Activated CD4-positive, alpha-beta memory T cell treated with anti-CD3 and anti-CD28 coated beads, Interleukin-2, amount 10 ng/mL, durations not matched to agents 7 days and 5 days (primary cell): Measurements from ENCODE around the gene HDAC1. TPM values are rescaled to one million over a fixed set of nuclear protein-coding genes. Genes with fewer than 3 reads are reported as not detected.

Experiments used
- CTCF ChIA-PET: fragments of 350-600 bp; sonication (Branson Sonifier 250); formaldehyde crosslinking; loops from one replicate; lab custom pipeline; 2021; ENCODE audit warnings: antibody characterized with exemption, inconsistent platforms; lab: Charles Lee
- POLR2A ChIA-PET: fragments of 350-600 bp; sonication (Branson Sonifier 250); formaldehyde crosslinking; loops from one replicate; lab custom pipeline; 2021; ENCODE audit warnings: antibody characterized with exemption; lab: Charles Lee
- DNase-seq: peaks from one replicate; pipeline ENCODE4 v3.0.0-alpha.2; 2020
- H3K27ac Mint-ChIP-seq: one replicate; pipeline ENCODE4 v1.8.0; 2021; ENCODE audit warnings: mild to moderate bottlenecking, mixed read lengths
- H3K27me3 Mint-ChIP-seq: one replicate; pipeline ENCODE4 v1.8.0; 2021; ENCODE audit warnings: mixed read lengths
- H3K36me3 Mint-ChIP-seq: one replicate; pipeline ENCODE4 v1.8.0; 2021; ENCODE audit warnings: low read depth, mixed read lengths
- H3K4me1 Mint-ChIP-seq: one replicate; pipeline ENCODE4 v1.8.0; 2021; ENCODE audit warnings: mixed read lengths
- H3K4me3 Mint-ChIP-seq: one replicate; pipeline ENCODE4 v1.8.0; 2021; ENCODE audit warnings: mild to moderate bottlenecking, mixed read lengths
- H3K9me3 Mint-ChIP-seq: one replicate; pipeline ENCODE4 v1.8.0; 2021; ENCODE audit warnings: mixed read lengths
- total RNA-seq, 2 experiments: library from RNA; stranded (reverse); gene quantifications; one replicate each; pipeline ENCODE4 v1.2.3, GENCODE V29; 2021

The HDAC1 gene
- total RNA-seq, 2 experiments from 2014 or later = 180 to 185 TPM

DNA sequence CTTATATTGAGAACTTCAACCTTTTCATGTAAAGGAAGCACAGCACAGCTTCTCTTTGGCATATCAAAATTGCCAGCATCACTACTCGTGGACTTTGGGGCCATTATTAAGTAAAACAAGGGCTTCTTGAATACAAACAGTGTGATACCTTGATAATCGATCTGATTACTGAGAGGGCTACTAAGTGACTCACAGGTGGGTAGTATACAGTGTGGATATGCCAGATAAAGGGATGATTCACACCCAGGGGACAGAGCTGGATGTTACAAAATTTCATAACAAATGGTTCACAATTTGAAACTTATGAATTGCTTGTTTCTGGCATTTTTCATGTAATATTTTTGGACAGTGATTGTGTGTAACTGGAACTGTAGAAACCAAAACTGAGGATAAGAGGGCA, 15.4 kb downstream of the HDAC1 start:
- DNase-seq = no peak
- Mint-ChIP-seq H3K36me3 (peaks cover 71% of the 10 kb centered on the region), H3K27me3 (no peaks in the 10 kb centered on the region), H3K4me1 (peaks cover 48% of the 10 kb centered on the region), H3K4me3 (no peak overlapping the region), H3K27ac (no peak overlapping the region), H3K9me3 (peaks cover 2% of the 10 kb centered on the region)
- CTCF ChIA-PET = interaction anchor here (1.1 kb wide), 1 partner anchor 16 kb away, joined by 3 read pairs; the partner anchor contains the start of gene HDAC1
- POLR2A ChIA-PET = interaction anchor here (1.0 to 1.2 kb wide), 2 partner anchors 16 to 27 kb away, joined by 3 to 4 read pairs; partner anchors contain the start of gene HDAC1

DNA sequence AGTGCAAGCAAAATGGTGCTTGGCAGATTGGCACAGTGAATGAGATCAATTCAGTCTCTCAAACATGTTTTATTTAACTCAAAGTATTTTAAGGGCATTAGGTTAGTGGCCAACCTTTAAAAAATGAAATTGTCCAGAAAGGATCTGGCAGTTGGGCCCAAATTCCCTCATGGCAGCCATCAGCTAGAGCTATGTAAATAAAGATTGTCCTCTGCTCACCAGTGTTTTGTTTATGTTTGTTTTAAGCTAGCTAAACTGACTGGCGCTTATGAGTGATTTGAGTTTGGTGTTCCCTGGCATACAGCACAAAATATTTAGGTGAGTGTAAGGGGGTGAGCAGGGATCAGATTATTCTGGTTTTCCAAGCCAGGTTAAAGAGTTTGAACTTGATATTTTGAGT, 18.1 kb downstream of the HDAC1 start:
- peaks cover 58% of the 10 kb centered on the region for H3K36me3 Mint-ChIP-seq
- H3K9me3 Mint-ChIP-seq = peaks cover 2% of the 10 kb centered on the region
- ChIA-PET CTCF (no interaction called here), POLR2A (no interaction called here)
- H3K4me3 Mint-ChIP-seq = no peak overlapping the region
- DNase-seq = no peak
- no peak overlapping the region for H3K27ac Mint-ChIP-seq
- H3K4me1 Mint-ChIP-seq = peaks cover 51% of the 10 kb centered on the region
- no peaks in the 10 kb centered on the region for H3K27me3 Mint-ChIP-seq

DNA sequence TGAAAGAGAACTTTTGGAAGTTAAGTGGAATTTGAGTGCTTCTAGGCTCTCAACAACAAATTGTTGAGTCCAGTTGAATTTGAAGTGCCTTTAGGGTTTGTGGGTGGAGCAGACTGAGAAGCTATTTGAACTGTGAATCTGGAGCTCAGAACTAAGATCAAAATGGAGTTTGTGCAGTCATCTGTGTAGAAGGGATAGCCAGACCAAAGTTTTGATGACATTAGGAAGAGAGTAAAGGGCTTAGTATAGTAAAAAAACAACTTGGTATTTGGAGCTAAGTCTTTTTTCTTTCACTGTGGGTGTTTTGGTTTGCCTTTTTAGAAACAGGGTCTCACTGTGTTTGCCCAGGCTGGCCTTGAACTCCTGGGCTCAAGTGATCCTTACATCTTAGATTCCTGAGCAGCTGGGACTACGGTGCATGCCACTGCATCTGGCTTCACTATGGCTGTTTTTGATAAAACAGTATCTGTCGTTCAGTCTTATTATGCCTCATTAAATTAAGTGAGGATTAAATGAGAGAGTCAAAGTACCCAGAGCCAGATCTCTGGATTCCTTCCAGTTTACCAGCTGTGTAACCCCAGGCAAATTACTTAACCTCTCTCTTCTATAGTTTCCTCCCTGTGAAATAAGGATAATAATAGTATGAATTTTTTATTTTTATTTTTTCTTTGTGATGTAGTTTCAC, 20.0 kb downstream of the HDAC1 start:
- peaks cover 49% of the 10 kb centered on the region for H3K36me3 Mint-ChIP-seq
- peaks cover 51% of the 10 kb centered on the region for H3K4me1 Mint-ChIP-seq
- ChIA-PET CTCF (interaction anchor here (0.7 to 1.2 kb wide), 2 partner anchors 10 to 96 kb away, joined by 3 to 6 read pairs; no protein-coding TSS in a partner anchor), POLR2A (interaction anchor here (1.0 to 1.8 kb wide), 3 partner anchors 10 to 24 kb away, joined by 5 read pairs; partner anchors contain the start of genes HDAC1 and MARCKSL1)
- no peaks in the 10 kb centered on the region for H3K9me3 Mint-ChIP-seq
- peak overlapping the region; percentile 33 for H3K27ac Mint-ChIP-seq
- no peaks in the 10 kb centered on the region for H3K27me3 Mint-ChIP-seq
- DNase-seq = no peak
- no peak overlapping the region for H3K4me3 Mint-ChIP-seq

DNA sequence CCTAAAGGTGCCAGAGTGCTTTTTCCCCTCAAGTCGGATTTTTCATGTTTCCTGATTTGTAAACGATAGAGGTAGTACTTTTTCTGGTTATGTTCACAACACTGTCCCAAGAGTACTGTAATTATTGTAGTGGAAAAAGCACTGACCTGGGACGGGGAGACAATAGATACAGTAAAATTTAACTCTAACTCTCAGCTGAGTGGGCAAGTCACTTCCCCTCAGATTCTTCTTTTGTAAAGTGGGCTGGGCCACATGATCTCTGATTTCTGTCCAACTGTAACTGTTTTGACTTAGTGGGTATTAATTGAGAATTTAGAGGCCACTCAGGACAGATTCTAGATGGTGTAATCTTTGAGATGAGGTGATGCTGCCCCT, 25.0 kb downstream of the HDAC1 start:
- no peak for DNase-seq
- Mint-ChIP-seq H3K27me3 (no peaks in the 10 kb centered on the region), H3K4me3 (no peak overlapping the region), H3K4me1 (peaks cover 43% of the 10 kb centered on the region), H3K27ac (peak overlapping the region; percentile 58), H3K9me3 (no peaks in the 10 kb centered on the region), H3K36me3 (peaks cover 42% of the 10 kb centered on the region)
- CTCF ChIA-PET = interaction anchor here (1.1 to 1.2 kb wide), 2 partner anchors 25 to 61 kb away, joined by 4 to 5 read pairs; partner anchors contain the start of gene HDAC1
- POLR2A ChIA-PET = no interaction called here

- no peak for DNase-seq
- Mint-ChIP-seq H3K4me3 (no peak overlapping the region), H3K9me3 (no peaks in the 10 kb centered on the region), H3K4me1 (peaks cover 54% of the 10 kb centered on the region), H3K36me3 (peaks cover 53% of the 10 kb centered on the region), H3K27ac (no peak overlapping the region), H3K27me3 (no peaks in the 10 kb centered on the region)
- POLR2A ChIA-PET = interaction anchor here (0.6 kb wide), 1 partner anchor 79 kb away, joined by 3 read pairs; no protein-coding TSS in a partner anchor
- CTCF ChIA-PET = interaction anchor here (1.2 to 1.4 kb wide), 2 partner anchors 63 to 102 kb away, joined by 3 to 5 read pairs; no protein-coding TSS in a partner anchor
These were observed 26.4 kb downstream of the HDAC1 start for GRCh38 chr1:32318127-32318869.

GRCh38 chr1:32321712-32322291, 29.9 kb downstream of the HDAC1 start:
- H3K4me3 Mint-ChIP-seq = peak overlapping the region; percentile 57
- peaks cover 58% of the 10 kb centered on the region for H3K4me1 Mint-ChIP-seq
- no peaks in the 10 kb centered on the region for H3K9me3 Mint-ChIP-seq
- H3K27me3 Mint-ChIP-seq = no peaks in the 10 kb centered on the region
- POLR2A ChIA-PET = interaction anchor here (0.6 to 6.0 kb wide), 26 partner anchors 9 to 142 kb away, joined by 3 to 60 read pairs (median 4); partner anchors contain the start of genes BSDC1, HDAC1, IQCC and LCK
- CTCF ChIA-PET = interaction anchor here (0.6 to 3.3 kb wide), 17 partner anchors 9 to 260 kb away, joined by 3 to 20 read pairs (median 4); partner anchors contain the start of genes HDAC1 and MARCKSL1
- H3K36me3 Mint-ChIP-seq = peaks cover 58% of the 10 kb centered on the region
- H3K27ac Mint-ChIP-seq = peak overlapping the region; percentile 91
- peak; percentile 53 for DNase-seq

DNA sequence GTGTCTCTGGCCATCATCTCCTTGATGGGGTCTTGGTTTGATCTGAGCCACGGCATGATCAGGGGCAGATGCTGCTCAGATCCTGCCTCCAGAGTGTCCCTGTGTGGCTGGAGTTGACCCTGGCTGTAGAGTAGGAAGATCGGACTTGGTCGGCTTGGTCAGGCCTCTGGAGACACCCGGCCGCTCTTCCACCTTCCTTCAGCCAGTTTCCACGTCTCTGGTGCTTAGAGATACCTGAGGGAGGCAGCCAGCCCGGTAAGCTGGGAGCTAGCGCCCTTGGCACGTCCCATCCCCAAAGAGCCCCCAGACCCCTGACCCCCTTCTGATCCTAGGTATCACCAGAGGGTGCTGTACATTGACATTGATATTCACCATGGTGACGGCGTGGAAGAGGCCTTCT, 35.3 kb downstream of the HDAC1 start:
- H3K27ac Mint-ChIP-seq = no peak overlapping the region
- no peaks in the 10 kb centered on the region for H3K9me3 Mint-ChIP-seq
- CTCF ChIA-PET = no interaction called here
- POLR2A ChIA-PET = no interaction called here
- peaks cover 29% of the 10 kb centered on the region for H3K4me1 Mint-ChIP-seq
- no peak overlapping the region for H3K4me3 Mint-ChIP-seq
- no peaks in the 10 kb centered on the region for H3K27me3 Mint-ChIP-seq
- H3K36me3 Mint-ChIP-seq = peaks cover 82% of the 10 kb centered on the region
- DNase-seq = no peak

GRCh38 chr1:32329931-32330466, 38.1 kb downstream of the HDAC1 start:
- no peak for DNase-seq
- peaks cover 88% of the 10 kb centered on the region for H3K36me3 Mint-ChIP-seq
- ChIA-PET CTCF (no interaction called here), POLR2A (interaction anchor here (1.1 to 1.6 kb wide), 2 partner anchors 8 to 38 kb away, joined by 3 to 5 read pairs; partner anchors contain the start of gene HDAC1)
- H3K27me3 Mint-ChIP-seq = peaks cover 4% of the 10 kb centered on the region
- no peak overlapping the region for H3K4me3 Mint-ChIP-seq
- peaks cover 21% of the 10 kb centered on the region for H3K4me1 Mint-ChIP-seq
- H3K9me3 Mint-ChIP-seq = no peaks in the 10 kb centered on the region
- H3K27ac Mint-ChIP-seq = peak overlapping the region; percentile 29

DNA sequence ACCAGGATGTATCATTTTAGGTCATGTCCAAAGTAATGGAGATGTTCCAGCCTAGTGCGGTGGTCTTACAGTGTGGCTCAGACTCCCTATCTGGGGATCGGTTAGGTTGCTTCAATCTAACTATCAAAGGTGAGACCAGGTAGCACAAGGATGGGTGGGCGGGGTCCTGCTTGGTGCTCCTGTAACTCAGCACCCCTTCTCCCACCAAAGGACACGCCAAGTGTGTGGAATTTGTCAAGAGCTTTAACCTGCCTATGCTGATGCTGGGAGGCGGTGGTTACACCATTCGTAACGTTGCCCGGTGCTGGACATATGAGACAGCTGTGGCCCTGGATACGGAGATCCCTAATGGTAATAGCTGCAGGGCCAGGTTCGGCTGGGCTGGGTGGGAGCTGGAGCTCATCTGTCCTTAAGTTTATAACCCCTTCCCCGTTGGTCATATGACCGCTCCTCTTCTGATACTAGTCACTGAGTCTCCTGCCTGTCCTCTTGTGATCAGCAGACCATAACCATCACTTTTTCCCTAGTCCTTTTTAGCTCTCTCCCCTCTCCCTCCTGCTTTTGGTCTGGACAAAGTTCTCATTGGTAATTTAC, 38.8 kb downstream of the HDAC1 start:
- peaks cover 82% of the 10 kb centered on the region for H3K36me3 Mint-ChIP-seq
- CTCF ChIA-PET = interaction anchor here (1.0 kb wide), 1 partner anchor 9 kb away, joined by 4 read pairs; no protein-coding TSS in a partner anchor

DNA sequence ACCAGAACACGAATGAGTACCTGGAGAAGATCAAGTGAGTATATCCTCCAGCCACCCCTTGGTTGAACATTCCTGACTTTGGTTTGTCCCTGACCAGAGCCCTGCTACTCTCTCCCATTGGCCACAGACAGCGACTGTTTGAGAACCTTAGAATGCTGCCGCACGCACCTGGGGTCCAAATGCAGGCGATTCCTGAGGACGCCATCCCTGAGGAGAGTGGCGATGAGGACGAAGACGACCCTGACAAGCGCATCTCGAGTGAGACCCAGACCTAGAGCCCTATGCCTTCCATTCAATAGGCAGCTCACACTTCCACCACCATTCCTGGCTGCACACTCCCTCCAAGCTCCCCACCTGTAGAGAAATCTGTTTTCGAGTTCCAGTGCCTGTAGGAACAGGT, 39.7 kb downstream of the HDAC1 start:
- no peak overlapping the region for H3K27ac Mint-ChIP-seq
- ChIA-PET CTCF (interaction anchor here (1.0 to 1.7 kb wide), 2 partner anchors 10 to 116 kb away, joined by 4 read pairs; no protein-coding TSS in a partner anchor), POLR2A (interaction anchor here (1.5 to 1.6 kb wide), 2 partner anchors 10 to 40 kb away, joined by 3 to 5 read pairs; no protein-coding TSS in a partner anchor)
- peaks cover 77% of the 10 kb centered on the region for H3K36me3 Mint-ChIP-seq
- no peak overlapping the region for H3K4me3 Mint-ChIP-seq
- DNase-seq = no peak
- H3K9me3 Mint-ChIP-seq = no peaks in the 10 kb centered on the region
- H3K4me1 Mint-ChIP-seq = peaks cover 19% of the 10 kb centered on the region
- peaks cover 4% of the 10 kb centered on the region for H3K27me3 Mint-ChIP-seq

More for the DNA sequence above, 38.8 kb downstream of the HDAC1 start:
- Mint-ChIP-seq H3K27me3 (peaks cover 4% of the 10 kb centered on the region), H3K27ac (no peak overlapping the region), H3K9me3 (no peaks in the 10 kb centered on the region), H3K4me1 (peaks cover 19% of the 10 kb centered on the region), H3K4me3 (no peak overlapping the region)
- POLR2A ChIA-PET = interaction anchor here (1.1 to 1.6 kb wide), 3 partner anchors 9 to 40 kb away, joined by 3 to 5 read pairs (median 3); partner anchors contain the start of gene HDAC1
- no peak for DNase-seq

GRCh38 chr1:32332290-32333079, 40.6 kb downstream of the HDAC1 start:
- H3K27ac Mint-ChIP-seq = no peak overlapping the region
- ChIA-PET POLR2A (interaction anchor here (1.3 to 2.4 kb wide), 4 partner anchors 10 to 62 kb away, joined by 3 to 14 read pairs (median 4); partner anchors contain the start of gene BSDC1), CTCF (interaction anchor here (0.6 to 1.7 kb wide), 4 partner anchors 11 to 165 kb away, joined by 3 to 9 read pairs (median 4); no protein-coding TSS in a partner anchor)
- peaks cover 27% of the 10 kb centered on the region for H3K4me1 Mint-ChIP-seq
- H3K27me3 Mint-ChIP-seq = peaks cover 7% of the 10 kb centered on the region
- H3K4me3 Mint-ChIP-seq = no peak overlapping the region
- no peak for DNase-seq
- no peaks in the 10 kb centered on the region for H3K9me3 Mint-ChIP-seq
- H3K36me3 Mint-ChIP-seq = peaks cover 71% of the 10 kb centered on the region
